PC-9 (cell line): ENCODE data around the gene PER2.

Experiments used
- EZH2 ChIP-seq: fragments of 200-600 bp; sonication (generic); IDR thresholded peaks from 2 replicates; pipeline ENCODE4 v1.8.0; 2017; ENCODE audit warnings: antibody characterized with exemption, low read depth
- TF ChIP-seq, protein P1 (sequence below): fragments of 200-600 bp; sonication (generic); conservative IDR thresholded peaks from 2 replicates; pipeline ENCODE4 v1.6.1; 2017; ENCODE audit warnings: mixed run types, antibody characterized with exemption, mild to moderate bottlenecking, moderate library complexity

DNA sequence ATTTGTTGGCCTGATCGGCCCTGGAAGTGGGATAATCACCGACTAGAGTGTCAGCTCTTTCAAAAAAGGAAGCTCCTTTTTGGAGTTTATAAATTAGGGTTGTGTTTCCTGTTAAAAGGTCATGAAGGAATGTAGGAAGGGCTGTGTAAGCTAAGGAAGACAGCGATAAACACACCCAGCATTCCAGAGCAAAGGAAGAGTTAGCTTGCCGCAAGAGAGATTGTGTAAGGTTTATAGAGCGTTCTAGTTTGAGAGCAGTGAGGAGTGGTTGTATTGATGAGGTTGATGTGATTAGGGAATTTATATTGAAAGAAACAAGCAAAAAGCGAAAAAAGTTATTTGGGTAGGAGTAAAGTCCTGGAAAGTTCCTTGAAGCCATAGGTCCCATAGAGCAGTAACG lies 81.4 kb downstream of the PER2 start:
- TF ChIP-seq, protein P1, sequence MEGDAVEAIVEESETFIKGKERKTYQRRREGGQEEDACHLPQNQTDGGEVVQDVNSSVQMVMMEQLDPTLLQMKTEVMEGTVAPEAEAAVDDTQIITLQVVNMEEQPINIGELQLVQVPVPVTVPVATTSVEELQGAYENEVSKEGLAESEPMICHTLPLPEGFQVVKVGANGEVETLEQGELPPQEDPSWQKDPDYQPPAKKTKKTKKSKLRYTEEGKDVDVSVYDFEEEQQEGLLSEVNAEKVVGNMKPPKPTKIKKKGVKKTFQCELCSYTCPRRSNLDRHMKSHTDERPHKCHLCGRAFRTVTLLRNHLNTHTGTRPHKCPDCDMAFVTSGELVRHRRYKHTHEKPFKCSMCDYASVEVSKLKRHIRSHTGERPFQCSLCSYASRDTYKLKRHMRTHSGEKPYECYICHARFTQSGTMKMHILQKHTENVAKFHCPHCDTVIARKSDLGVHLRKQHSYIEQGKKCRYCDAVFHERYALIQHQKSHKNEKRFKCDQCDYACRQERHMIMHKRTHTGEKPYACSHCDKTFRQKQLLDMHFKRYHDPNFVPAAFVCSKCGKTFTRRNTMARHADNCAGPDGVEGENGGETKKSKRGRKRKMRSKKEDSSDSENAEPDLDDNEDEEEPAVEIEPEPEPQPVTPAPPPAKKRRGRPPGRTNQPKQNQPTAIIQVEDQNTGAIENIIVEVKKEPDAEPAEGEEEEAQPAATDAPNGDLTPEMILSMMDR, result no peak
- TF ChIP-seq EZH2, result no peak
